ENCODE results near the gene RNF157. TPM values are rescaled to one million over a fixed set of nuclear protein-coding genes. Genes with fewer than 3 reads are reported as not detected.

RNF157 gene
- total RNA-seq, 4 donors from 2014 or later, result 1.7 to 6.6 (median 4.7) TPM

DNA sequence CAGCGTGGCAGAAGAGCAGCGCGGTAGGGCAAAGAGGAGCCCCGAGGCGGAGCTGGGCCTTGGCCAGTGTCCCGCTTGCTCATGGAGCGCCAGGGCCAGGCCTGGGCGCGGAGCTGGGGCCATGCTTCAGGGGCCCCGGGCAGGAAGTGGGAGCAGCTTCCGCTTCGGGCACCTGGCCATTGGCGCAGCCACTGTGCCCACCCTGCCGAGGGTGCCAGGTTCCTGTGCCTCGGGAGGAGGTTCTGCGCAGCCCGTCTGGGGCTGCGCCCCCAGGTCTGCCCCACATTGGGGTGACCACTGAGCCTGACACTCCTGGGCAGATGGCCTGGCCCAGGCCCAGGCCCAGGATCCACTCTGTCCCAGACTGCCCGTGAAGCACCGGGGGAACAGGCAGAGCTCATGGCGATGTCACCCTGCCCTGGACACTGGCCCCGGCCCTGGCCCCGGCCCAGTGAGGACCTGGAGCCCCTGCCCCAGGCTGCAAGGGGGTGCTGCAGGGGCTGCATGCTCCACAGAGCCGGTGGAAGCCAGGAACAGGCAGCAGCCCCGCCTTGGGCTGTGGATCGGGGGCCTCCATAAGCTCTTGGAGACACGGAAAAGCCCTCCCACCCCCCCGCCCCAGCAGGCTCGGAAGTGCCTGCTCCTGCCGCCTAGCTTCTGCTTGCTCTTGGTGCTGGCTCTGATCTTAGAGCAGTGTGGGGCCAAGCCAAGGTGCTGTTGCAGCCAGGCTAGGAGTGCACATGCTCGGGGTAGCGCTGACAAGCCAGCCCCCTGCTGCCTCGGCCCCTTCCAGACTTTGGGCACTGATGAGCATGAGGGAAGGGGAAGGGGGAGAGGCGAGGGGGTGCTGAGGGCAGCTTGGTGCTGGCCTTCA is 63.4 kb downstream of the RNF157 start:
- H3K27ac ChIP-seq, result no peak overlapping the region
- intact Hi-C loops (cut with DNase I), result no loop called here
- H3K36me3 ChIP-seq, result no peaks in the 10 kb centered on the region
- WGBS, 2 donors, result 92 to 96% methylated on average over 12 to 14 of the region's 34 CpGs
- H3K27me3 ChIP-seq, result no peaks in the 10 kb centered on the region
- DNase-seq, result no peak
- H3K4me3 ChIP-seq (replicated peaks in 1 of 3), result no peak overlapping the region
- no peaks in the 10 kb centered on the region for H3K4me1 ChIP-seq
- H3K9me3 ChIP-seq, result no peaks in the 10 kb centered on the region
- TF ChIP-seq CTCF (IDR thresholded peaks at IDR 0.05), result no peak
- TF ChIP-seq POLR2A (IDR thresholded peaks at IDR 0.05), result no peak

- intact Hi-C loops (cut with DNase I), result no loop called here
- WGBS, 2 donors, result 77 to 86% methylated on average over 9 of the region's 9 CpGs
- no peak for DNase-seq
- Histone ChIP-seq H3K27ac (no peak overlapping the region), H3K36me3 (no peaks in the 10 kb centered on the region), H3K27me3 (no peaks in the 10 kb centered on the region), H3K4me1 (no peaks in the 10 kb centered on the region), H3K9me3 (no peaks in the 10 kb centered on the region), H3K4me3 (replicated peaks in 1 of 3) (no peak overlapping the region)
- no peak for TF ChIP-seq POLR2A (IDR thresholded peaks at IDR 0.05)
Measured at GRCh38 chr17:76174037-76174436, 66.3 kb downstream of the RNF157 start.

DNA sequence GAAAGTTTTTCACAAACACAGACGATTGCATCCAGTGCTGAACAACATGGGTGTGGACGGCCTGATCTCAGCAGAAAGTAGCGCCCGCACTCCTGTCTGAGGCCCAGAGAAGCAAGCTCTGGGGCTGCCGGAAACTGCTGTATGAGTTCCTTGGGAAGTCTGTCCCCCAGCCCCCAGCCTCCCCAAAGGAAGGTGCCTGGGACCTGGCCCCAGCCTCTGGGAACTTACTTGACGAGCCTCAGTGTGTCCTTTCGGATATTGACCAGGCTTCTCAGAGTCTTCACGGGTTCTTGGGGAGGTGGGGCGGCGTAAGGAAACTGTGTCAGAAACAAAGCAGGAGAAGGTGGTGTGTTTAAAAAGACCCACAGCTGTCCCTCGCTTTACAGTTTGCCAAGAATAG is 66.8 kb downstream of the RNF157 start:
- intact Hi-C loops (cut with DNase I), result no loop called here
- 85 to 94% methylated on average over 11 of the region's 11 CpGs for WGBS, 2 donors

DNA sequence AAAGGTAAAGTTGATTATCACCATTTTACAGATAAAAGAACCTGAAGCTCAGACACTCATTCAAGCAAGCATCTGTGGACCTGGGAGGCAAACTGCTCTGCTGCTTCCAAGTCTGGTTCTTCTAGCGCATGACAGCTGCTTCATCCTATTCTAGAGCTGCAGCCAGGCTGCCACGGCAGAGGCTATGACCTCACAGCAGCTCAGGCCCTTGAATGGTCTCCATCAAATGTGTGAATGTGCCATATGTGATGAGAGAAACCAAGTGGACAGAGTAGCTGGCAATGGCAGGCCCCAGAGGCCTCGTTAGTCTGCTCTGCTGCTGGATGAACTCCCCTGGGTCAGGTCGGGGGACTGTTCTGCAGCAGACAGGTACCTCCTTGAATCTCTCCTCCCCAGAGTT is 68.6 kb downstream of the RNF157 start:
- no peaks in the 10 kb centered on the region for H3K9me3 ChIP-seq
- no peak for DNase-seq
- H3K4me1 ChIP-seq, result no peaks in the 10 kb centered on the region
- no peaks in the 10 kb centered on the region for H3K36me3 ChIP-seq
- H3K4me3 ChIP-seq (replicated peaks in 1 of 3), result no peak overlapping the region
- no peak overlapping the region for H3K27ac ChIP-seq
- 87 to 89% methylated on average over 4 of the region's 4 CpGs for WGBS, 2 donors
- no peak for TF ChIP-seq CTCF (IDR thresholded peaks at IDR 0.05)
- no peak for TF ChIP-seq POLR2A (IDR thresholded peaks at IDR 0.05)
- intact Hi-C loops (cut with DNase I), result no loop called here
- H3K27me3 ChIP-seq, result no peaks in the 10 kb centered on the region

More for the DNA sequence above, 66.8 kb downstream of the RNF157 start:
- H3K4me3 ChIP-seq (replicated peaks in 1 of 3), result no peak overlapping the region
- no peaks in the 10 kb centered on the region for H3K4me1 ChIP-seq
- DNase-seq, result no peak
- H3K9me3 ChIP-seq, result no peaks in the 10 kb centered on the region
- no peak overlapping the region for H3K27ac ChIP-seq
- no peaks in the 10 kb centered on the region for H3K27me3 ChIP-seq
- TF ChIP-seq POLR2A (IDR thresholded peaks at IDR 0.05) (no peak), CTCF (IDR thresholded peaks at IDR 0.05) (no peak)
- H3K36me3 ChIP-seq, result no peaks in the 10 kb centered on the region

GRCh38 chr17:76170114-76170513 is 70.2 kb downstream of the RNF157 start:
- 100% methylated on average over 1 of the region's 1 CpG for WGBS, 2 donors
- no peaks in the 10 kb centered on the region for H3K9me3 ChIP-seq
- no peaks in the 10 kb centered on the region for H3K36me3 ChIP-seq
- intact Hi-C loops (cut with DNase I), result no loop called here
- H3K4me3 ChIP-seq (replicated peaks in 1 of 3), result no peak overlapping the region
- no peak for DNase-seq
- H3K27ac ChIP-seq, result no peak overlapping the region
- no peaks in the 10 kb centered on the region for H3K27me3 ChIP-seq
- no peak for TF ChIP-seq CTCF (IDR thresholded peaks at IDR 0.05)
- TF ChIP-seq POLR2A (IDR thresholded peaks at IDR 0.05), result no peak
- H3K4me1 ChIP-seq, result no peaks in the 10 kb centered on the region

All from thyroid gland (tissue), 4 donors.